ENCODE results near the gene SERINC5.
"Not testable (repeated sequence)": the region's sequence is repeated elsewhere in the genome, so short reads cannot be mapped to it uniquely, and the experiment has no call there.

The SERINC5 gene

DNA sequence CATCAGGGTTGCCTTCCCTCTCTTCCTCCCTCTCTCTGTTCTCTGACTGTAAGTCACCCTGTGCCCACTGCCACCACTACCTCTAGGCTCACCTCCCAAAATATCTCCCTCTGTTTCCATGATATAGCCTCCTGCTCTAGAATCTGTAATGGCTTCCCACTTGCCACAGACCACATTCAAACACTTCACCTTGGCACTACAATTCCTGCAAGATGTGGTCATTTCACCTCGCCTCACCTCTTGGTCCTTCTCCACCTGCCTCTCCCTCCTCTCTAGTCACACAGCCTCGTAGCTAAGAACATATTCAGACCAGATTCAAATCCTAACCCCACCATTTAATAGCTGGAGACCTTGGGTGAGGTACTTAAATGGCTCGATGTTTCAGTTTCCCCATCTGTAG, 56.9 kb downstream of the SERINC5 start:
- DNase-seq (ENCODE audit: low spot score) (no peak), FAIRE-seq (no peak)

DNA sequence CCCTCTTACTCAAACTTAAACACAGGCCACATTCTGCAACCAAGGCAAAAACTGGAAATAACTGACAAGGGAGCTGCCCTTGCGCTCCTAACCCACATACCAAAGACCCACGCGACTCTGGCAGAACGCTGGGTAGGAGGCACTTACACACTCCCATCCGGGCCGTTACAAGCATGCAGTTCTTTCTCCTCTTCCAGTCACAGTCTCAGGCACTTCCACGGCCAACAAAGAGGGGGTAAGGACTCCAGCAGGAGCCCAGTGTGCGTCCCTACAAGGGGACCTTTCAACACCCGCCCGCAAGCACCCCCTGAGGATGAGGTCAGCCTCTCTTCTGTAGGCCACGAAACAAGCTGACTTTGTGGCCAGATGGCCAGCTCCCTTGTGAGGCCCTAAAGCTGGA, 57.4 kb downstream of the SERINC5 start:
- no peak for DNase-seq (ENCODE audit: low spot score)
- FAIRE-seq = no peak

- no peak for FAIRE-seq
- no peak for DNase-seq (ENCODE audit: low spot score)
These were observed 59.9 kb downstream of the SERINC5 start for GRCh38 chr5:80195837-80196400.

DNA sequence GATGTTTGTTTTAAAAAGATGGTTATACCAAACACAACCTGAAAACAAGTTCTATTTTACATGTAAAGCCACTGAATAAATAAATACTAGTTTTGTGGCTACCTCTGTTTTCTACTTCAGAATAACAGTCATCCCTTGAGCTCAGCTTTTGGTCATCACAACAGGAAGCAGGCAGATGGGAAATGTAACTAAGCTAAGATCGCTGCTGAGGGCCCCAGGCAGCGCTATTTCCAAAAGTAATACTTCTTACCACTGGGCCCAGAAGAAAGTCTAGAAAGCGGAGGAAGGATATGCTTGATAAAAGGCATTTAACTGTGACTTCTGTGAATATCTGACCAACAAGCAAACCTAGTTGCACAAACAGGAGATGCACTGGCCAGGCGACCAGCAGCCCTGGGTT, 61.4 kb downstream of the SERINC5 start:
- DNase-seq (ENCODE audit: low spot score) (no peak), FAIRE-seq (no peak)

DNA sequence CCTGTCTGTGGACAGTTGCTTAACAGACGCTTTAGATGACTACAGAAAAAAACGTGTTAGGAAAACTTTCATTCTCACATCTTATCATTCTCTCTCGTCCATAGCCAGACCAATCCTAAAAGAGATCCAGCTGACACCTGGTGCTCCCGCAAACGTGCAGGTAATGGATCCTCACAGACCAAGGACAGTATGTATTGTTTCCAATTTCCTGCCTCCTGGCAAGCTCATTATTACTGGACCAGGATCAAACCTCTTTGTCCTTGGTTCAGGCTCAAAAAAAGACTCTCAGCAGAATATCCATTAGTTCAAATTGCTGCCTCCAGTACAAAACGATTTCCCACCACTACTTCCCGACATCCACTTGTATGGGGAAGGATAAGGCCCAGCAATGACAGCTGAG, 62.4 kb downstream of the SERINC5 start:
- FAIRE-seq (no peak), DNase-seq (ENCODE audit: low spot score) (no peak)

DNA sequence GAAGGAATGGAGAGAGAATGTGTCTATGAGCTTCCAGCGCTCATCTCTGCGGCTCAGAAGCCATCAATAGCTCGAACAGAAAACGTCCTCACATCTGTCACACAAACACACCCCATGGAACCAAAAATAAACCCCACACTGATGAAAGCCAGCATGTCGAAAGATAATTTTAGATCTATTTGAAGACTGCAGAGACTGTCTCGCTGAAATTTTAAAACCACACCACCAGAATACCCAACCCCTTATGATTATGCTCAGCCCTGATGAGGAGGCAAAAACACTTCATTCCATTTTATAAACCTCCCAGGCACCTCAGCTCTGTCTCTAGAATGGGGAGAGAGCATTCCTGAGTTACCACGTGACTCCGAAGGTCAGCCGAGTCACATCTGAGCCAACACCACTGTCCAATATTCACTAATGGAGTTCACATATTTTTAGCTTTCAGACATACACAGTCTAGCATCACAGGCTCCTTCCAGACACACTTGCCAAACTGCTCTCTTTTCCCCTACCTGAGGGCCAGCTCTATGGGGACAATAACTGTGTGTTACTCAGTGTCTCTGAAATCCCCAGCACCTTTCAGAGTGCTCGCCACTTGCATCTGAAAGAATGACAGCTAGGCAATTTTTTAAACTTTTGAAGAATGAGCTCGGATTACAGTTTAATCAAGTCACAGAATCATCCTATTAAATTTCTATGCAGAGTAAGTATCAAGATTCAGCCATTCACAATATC, 63.2 kb downstream of the SERINC5 start:
- DNase-seq (ENCODE audit: low spot score) (peak; percentile 7), FAIRE-seq (no peak)

- DNase-seq (ENCODE audit: low spot score) = no peak
- FAIRE-seq = no peak
These were observed 63.9 kb downstream of the SERINC5 start for GRCh38 chr5:80191991-80192398.

DNA sequence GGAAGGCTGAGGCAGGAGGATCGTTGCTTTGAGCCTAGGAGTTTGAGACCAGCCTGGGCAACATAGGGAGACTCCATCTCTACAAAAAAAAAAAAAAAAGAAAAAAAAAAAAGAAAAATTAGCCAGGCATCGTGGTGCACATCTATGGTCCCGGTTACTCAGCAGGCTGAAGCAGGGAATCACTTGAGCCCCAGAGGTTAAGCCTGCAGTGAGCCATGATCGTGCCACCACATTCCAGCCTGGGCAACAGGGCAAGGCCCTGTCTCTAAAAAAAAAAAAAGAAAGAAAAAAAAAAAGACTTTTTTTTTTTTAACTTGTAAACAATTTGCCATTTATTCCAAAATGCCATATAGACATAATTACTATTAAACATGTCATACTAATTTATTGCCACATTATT, 64.5 kb downstream of the SERINC5 start:
- DNase-seq (ENCODE audit: low spot score) (no peak), FAIRE-seq (no peak)

DNA sequence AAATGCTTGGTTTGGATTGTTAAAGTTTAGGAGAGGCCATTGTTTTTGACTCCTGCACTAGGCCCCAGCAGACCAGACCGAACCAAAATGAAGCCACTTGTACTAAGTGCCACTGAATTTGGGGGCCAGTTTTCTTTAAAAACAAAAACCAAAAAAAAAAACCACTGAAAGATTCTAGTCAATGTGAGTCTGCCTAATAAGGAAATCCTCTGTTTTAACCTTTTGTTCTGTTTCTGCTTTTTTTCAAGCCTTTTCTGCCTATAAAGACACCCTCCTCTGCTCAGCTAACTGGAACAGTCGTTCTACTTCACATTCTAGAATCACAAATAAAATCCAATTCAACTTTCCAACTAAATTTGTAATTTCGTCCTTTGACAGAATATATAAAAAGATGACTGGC, 64.9 kb downstream of the SERINC5 start:
- DNase-seq (ENCODE audit: low spot score) (no peak), FAIRE-seq (no peak)

DNA sequence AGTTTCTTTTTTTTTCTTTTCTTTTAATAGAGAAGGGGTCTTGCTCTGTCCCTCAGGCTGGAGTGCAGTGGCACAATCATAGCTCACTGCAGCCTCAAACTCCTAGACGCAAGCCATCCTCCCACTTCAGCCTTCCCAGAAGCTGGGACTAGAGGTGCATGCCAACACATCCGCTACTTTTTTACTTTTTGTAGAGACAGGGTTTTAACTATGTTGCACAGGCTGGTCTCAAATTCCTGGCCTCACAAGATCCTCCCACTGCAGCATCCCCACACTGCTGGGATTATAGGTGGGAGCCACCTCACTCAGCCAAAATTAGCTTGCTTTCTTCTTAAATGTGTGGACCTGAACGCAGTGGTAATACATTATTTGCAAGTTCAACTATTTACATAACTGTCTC, 66.1 kb downstream of the SERINC5 start:
- no peak for FAIRE-seq
- no peak for DNase-seq (ENCODE audit: low spot score)

- FAIRE-seq (no peak), DNase-seq (ENCODE audit: low spot score) (no peak)
These were observed 66.6 kb downstream of the SERINC5 start for GRCh38 chr5:80189201-80189600.

DNA sequence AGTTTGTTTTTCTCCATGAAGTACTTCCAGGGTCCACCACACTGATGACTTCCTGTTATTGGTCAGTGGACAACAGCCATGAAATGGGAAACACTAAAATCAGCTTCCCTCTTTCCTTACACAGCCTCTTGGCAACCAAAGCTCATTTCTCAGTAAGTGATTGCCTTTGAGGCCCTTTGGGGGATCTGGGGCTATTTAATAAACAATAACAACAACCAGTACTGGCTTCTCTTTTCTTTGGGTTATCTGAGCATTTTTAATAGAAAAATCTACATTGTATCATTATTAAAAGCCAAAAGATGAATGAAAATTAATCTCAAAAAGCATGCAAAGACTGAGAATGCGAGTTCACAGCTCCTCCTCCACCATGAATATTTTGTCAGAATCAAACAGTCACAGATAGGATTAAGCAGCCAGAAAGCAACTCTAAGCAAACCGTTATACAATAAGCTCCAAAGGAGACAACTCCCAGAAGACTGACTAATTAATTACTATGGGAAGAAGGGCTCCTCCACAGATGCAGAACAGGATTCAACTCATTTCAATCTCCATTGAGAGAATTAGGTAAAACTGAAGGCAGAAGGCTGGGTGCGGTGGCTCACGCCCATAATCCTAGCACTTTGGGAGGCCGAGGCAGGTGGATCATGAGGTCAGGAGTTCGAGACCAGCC, 68.3 kb downstream of the SERINC5 start:
- no peak for FAIRE-seq

DNA sequence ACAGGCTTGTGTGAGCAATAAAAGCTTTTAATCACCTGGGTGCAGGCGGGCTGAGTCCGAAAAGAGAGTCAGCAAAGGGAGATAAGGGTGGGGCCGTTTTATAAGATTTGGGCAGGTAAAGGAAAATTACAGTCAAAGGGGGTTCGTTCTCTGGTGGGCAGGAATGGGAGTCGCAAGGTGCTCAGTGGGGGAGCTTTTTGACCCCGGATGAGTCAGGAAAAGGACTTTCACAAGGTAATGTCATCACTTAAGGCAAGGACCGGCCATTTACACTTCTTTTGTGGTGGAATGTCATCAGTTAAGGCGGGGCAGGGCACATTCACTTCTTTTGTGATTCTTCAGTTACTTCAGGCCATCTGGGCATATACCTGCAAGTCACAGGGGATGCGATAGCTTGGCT, 70.3 kb downstream of the SERINC5 start:
- DNase-seq (ENCODE audit: low spot score); FAIRE-seq: not testable (repeated sequence)

More for the DNA sequence above, 68.3 kb downstream of the SERINC5 start:
- DNase-seq (ENCODE audit: low spot score) = no peak

GRCh38 chr5:80185095-80185494, 70.8 kb downstream of the SERINC5 start:
- no peak for FAIRE-seq
- no peak for DNase-seq (ENCODE audit: low spot score)

DNA sequence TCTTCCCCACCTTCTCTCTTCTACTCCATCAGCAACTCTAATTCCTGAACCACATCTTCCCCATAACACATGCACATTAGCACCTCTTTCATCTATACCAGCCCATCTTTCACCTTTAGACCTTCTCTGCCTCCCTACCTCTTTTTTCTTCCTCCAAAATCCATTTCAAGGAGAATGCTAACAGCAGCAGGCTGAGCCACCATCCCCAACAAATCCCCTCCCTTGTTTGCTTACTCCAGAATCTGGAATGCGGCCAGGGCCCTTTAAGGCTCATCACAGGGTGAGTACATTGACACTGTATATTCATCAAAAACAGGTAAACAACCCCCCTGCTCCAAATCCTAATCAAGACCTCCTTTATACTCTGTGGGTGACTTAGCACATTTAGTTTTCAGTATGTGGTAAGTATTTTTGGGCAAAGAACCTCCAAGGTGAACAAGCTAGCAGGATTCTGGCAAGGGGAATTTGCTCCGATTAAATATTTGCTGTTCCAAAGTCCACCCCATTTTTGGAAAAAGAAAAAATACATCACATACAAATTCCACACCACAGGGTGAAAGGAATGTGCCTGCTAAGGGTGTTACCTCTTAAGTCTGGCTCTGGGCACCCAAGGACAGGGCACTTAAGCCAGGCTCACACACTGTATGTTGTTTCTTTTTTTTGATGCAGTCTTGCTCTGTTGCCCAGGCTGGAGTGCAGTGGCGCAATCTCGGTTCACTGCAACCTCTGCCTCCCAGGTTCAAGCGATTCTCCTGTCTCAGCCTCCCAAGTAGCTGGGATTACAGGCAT, 71.4 kb downstream of the SERINC5 start:
- FAIRE-seq (no peak), DNase-seq (ENCODE audit: low spot score) (no peak)

- FAIRE-seq; DNase-seq (ENCODE audit: low spot score): not testable (repeated sequence)
These were observed 72.1 kb downstream of the SERINC5 start for GRCh38 chr5:80183728-80184234.

DNA sequence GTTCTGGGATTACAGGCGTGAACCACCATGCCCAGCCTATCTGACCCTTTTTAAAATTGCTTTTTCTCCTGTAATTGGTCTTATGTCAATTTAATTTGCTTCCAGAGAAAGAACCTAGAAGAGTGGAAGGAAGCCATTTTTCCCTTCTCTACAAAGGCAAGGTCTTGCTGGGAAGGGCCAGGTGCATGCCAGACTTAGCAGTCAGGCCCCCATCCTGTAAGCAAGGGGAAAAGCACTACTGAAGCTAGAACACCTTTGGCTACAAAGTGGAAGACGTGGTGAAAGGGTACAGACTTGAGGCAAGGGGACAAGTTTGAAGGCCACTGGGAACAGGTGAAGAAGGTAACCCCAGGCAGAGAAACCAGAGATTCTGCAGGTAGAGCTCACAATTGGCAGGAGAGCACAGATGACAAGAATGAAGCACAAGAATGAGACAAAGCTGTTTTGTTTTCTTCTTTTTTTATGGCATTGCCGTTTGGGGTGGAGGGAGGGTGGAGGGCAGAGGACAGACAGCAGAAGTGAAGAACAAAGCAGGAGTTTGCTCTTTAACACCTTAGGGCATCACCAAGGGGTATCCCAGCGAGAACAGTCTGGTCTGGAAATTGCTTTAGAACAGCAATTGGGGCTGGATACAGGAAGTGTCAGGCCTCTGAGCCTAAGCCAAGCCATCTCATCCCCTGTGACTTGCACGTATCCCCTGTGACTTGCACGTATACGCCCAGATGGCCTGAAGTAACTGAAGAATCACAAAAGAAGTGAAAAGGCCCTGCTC, 72.9 kb downstream of the SERINC5 start:
- FAIRE-seq (no peak), DNase-seq (ENCODE audit: low spot score) (no peak)

GRCh38 chr5:80181618-80182211, 74.1 kb downstream of the SERINC5 start:
- DNase-seq (ENCODE audit: low spot score) = no peak

DNA sequence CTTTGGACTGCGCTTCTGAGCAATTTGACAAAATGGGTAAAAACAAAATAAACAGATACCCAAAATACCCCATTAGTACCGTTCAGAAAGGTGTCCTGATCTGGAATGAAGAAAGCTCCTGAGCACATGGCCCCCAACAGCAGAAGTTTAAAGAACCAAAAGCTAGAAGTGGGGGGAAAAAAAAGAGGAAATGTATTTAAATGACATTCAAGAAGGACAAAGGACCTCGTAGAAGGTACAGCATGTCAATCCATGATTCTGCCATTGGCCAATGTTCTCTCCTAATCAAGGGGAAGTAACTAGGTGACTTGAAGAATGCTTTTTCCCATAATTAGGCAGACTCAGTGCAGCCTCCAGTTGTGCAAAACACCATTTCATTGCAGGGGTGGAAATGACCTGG, 78.6 kb downstream of the SERINC5 start:
- DNase-seq (ENCODE audit: low spot score) (no peak), FAIRE-seq (no peak)

More at GRCh38 chr5:80181618-80182211, 74.1 kb downstream of the SERINC5 start:
- FAIRE-seq = no peak

DNA sequence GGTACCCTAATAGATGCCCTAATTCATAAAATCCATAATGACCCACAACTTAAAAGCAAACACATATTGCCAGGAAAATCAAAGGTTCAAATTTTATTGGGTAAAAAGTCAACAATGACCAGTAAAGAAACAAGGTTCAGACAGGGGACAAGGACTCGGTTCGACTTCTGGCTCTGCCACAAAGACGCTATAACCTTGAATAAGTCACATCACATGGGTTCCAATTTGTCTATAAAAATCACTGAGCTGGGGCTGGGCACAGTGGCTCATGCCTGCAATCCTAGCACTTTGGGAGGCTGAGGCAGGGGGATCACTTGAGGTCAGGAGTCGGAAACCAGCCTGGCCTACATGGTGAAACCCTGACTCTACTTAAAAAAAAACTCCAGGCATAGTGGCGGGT, 80.5 kb downstream of the SERINC5 start:
- DNase-seq (ENCODE audit: low spot score) (no peak), FAIRE-seq (no peak)

DNA sequence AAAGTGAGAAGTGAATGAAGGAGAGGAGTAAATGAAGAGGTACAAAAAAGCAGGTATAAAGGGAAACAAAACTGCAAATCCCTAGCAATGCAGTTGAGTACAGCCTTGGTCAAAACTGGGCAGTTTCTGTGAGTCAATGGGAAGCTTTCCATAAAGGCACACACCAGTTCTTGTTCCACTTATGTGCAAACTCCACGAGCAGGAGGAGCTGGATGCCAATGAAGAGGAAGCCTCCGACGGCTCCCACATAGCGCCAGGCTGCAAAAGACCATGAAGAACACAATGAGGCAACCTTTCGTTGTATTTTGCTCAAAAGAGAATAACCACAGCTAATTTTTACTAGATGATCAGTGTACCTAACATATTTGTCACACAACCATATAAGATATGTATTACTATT, 81.1 kb downstream of the SERINC5 start:
- no peak for DNase-seq (ENCODE audit: low spot score)
- FAIRE-seq = no peak

All from RCC 7860 (cell line).